Measurements from ENCODE around the gene CASZ1.

Gene CASZ1

GRCh38 chr1:10833630-10834557 is 37.4 kb upstream of the CASZ1 start:
- H3K4me1 ChIP-seq (ENCODE audit: control insufficient read depth, insufficient read depth, low read length): peaks cover 30% of the 10 kb centered on the region
- H3K36me3 ChIP-seq (ENCODE audit: control insufficient read depth, insufficient read depth, low read length): no peaks in the 10 kb centered on the region
- no peaks in the 10 kb centered on the region for H3K9me3 ChIP-seq (ENCODE audit: control insufficient read depth, low read length)
- peaks cover 7% of the 10 kb centered on the region for H3K27me3 ChIP-seq (ENCODE audit: control insufficient read depth, insufficient read depth, low read length, poor library complexity, severe bottlenecking)
- H3K4me3 ChIP-seq (ENCODE audit: insufficient read depth, low read depth, low read length): no peak overlapping the region
- no peak overlapping the region for H3K27ac ChIP-seq (ENCODE audit: insufficient read depth, low read depth, low read length, poor library complexity, severe bottlenecking)
- 82 to 83% methylated on average over 9 of the region's 9 CpGs for WGBS, 2 experiments

- no peak overlapping the region for H3K4me3 ChIP-seq (ENCODE audit: insufficient read depth, low read depth, low read length)
- peaks cover 7% of the 10 kb centered on the region for H3K27me3 ChIP-seq (ENCODE audit: control insufficient read depth, insufficient read depth, low read length, poor library complexity, severe bottlenecking)
- no peak overlapping the region for H3K27ac ChIP-seq (ENCODE audit: insufficient read depth, low read depth, low read length, poor library complexity, severe bottlenecking)
- no peaks in the 10 kb centered on the region for H3K36me3 ChIP-seq (ENCODE audit: control insufficient read depth, insufficient read depth, low read length)
- H3K4me1 ChIP-seq (ENCODE audit: control insufficient read depth, insufficient read depth, low read length): peaks cover 36% of the 10 kb centered on the region
- 82 to 89% methylated on average over 3 of the region's 3 CpGs for WGBS, 2 experiments
- no peaks in the 10 kb centered on the region for H3K9me3 ChIP-seq (ENCODE audit: control insufficient read depth, low read length)
These were observed 36.3 kb upstream of the CASZ1 start for GRCh38 chr1:10832703-10833102.

GRCh38 chr1:10830961-10831668 is 34.7 kb upstream of the CASZ1 start:
- H3K9me3 ChIP-seq (ENCODE audit: control insufficient read depth, low read length): no peaks in the 10 kb centered on the region
- peaks cover 29% of the 10 kb centered on the region for H3K4me1 ChIP-seq (ENCODE audit: control insufficient read depth, insufficient read depth, low read length)
- H3K4me3 ChIP-seq (ENCODE audit: insufficient read depth, low read depth, low read length): no peak overlapping the region
- H3K36me3 ChIP-seq (ENCODE audit: control insufficient read depth, insufficient read depth, low read length): no peaks in the 10 kb centered on the region
- H3K27ac ChIP-seq (ENCODE audit: insufficient read depth, low read depth, low read length, poor library complexity, severe bottlenecking): no peak overlapping the region
- H3K27me3 ChIP-seq (ENCODE audit: control insufficient read depth, insufficient read depth, low read length, poor library complexity, severe bottlenecking): peaks cover 7% of the 10 kb centered on the region
- WGBS, 2 experiments: 90 to 91% methylated on average over 10 of the region's 10 CpGs

DNA sequence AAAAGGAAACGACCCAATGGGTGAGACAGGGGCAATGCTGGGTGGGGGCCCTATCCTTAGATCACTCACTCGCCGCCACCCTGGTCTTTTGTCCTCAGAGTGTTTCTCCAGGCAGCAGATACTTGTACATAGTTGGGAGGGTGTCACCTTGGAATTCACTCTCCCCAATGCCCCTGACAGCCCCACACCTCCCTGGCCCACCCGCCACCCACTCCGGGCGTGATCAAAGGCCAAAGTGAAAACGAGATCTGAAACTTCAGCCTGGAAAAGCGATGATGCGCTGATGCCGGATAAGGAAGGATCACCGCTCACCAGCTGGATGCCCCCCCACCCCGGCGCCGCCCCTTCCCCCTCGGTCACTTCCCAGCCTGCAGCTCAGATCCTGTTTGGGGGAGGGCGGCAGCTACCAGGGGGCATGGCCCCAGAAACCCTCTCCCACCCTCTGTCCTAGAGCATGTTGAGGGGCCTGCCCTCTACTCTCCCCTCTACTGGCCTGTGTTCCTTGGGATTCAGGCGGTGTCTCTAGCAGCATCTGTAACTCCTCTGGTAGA is 33.6 kb upstream of the CASZ1 start:
- WGBS, 2 experiments: 76 to 78% methylated on average over 17 of the region's 17 CpGs
- peaks cover 29% of the 10 kb centered on the region for H3K4me1 ChIP-seq (ENCODE audit: control insufficient read depth, insufficient read depth, low read length)
- no peaks in the 10 kb centered on the region for H3K36me3 ChIP-seq (ENCODE audit: control insufficient read depth, insufficient read depth, low read length)
- no peak overlapping the region for H3K27ac ChIP-seq (ENCODE audit: insufficient read depth, low read depth, low read length, poor library complexity, severe bottlenecking)
- H3K27me3 ChIP-seq (ENCODE audit: control insufficient read depth, insufficient read depth, low read length, poor library complexity, severe bottlenecking): peaks cover 4% of the 10 kb centered on the region
- H3K4me3 ChIP-seq (ENCODE audit: insufficient read depth, low read depth, low read length): no peak overlapping the region
- H3K9me3 ChIP-seq (ENCODE audit: control insufficient read depth, low read length): no peaks in the 10 kb centered on the region

DNA sequence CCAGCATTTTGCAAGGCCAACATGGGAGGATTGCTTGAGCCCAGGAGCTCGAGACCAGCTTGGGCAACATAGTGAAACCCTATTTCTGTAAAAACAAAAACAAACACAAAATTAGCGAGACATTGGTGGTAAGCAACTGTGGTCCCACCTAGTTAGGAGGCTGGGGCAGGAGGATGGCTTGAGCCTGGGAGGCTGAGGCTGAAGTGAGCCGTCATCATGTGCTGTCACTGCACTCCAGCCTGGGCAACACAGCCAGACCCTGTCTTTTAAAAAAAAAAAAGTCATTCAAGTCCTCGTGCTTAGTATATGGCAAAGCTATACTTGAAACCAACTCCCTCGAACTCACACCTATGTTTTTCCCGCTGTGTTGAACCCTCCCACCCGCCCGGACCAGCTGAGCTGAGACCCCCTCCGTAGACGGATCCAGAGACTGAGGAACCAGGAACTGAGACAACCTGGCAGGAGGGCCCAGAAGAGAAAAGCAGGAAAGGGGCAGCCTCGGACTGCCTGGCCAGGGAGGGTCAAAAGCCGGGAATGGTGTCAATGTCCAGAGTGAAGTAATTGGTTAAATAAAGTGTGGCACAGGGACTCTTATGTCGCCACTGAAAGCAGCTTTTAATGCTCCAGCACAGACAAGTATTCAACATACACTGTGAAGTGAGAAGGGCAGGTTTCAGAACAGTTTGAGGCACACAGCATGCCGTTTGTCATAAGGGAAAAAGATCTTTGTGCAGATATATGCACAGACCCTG is 32.8 kb upstream of the CASZ1 start:
- no peak overlapping the region for H3K27ac ChIP-seq (ENCODE audit: insufficient read depth, low read depth, low read length, poor library complexity, severe bottlenecking)
- no peaks in the 10 kb centered on the region for H3K27me3 ChIP-seq (ENCODE audit: control insufficient read depth, insufficient read depth, low read length, poor library complexity, severe bottlenecking)
- no peaks in the 10 kb centered on the region for H3K9me3 ChIP-seq (ENCODE audit: control insufficient read depth, low read length)
- 81 to 85% methylated on average over 14 of the region's 14 CpGs for WGBS, 2 experiments
- H3K36me3 ChIP-seq (ENCODE audit: control insufficient read depth, insufficient read depth, low read length): no peaks in the 10 kb centered on the region
- H3K4me1 ChIP-seq (ENCODE audit: control insufficient read depth, insufficient read depth, low read length): peaks cover 24% of the 10 kb centered on the region
- H3K4me3 ChIP-seq (ENCODE audit: insufficient read depth, low read depth, low read length): no peak overlapping the region

GRCh38 chr1:10827377-10828333 is 31.2 kb upstream of the CASZ1 start:
- peaks cover 24% of the 10 kb centered on the region for H3K4me1 ChIP-seq (ENCODE audit: control insufficient read depth, insufficient read depth, low read length)
- WGBS, 2 experiments: 90 to 91% methylated on average over 43 of the region's 43 CpGs
- H3K27me3 ChIP-seq (ENCODE audit: control insufficient read depth, insufficient read depth, low read length, poor library complexity, severe bottlenecking): no peaks in the 10 kb centered on the region
- H3K9me3 ChIP-seq (ENCODE audit: control insufficient read depth, low read length): no peaks in the 10 kb centered on the region
- H3K36me3 ChIP-seq (ENCODE audit: control insufficient read depth, insufficient read depth, low read length): no peaks in the 10 kb centered on the region
- H3K27ac ChIP-seq (ENCODE audit: insufficient read depth, low read depth, low read length, poor library complexity, severe bottlenecking): no peak overlapping the region
- H3K4me3 ChIP-seq (ENCODE audit: insufficient read depth, low read depth, low read length): no peak overlapping the region

GRCh38 chr1:10825592-10825991 is 29.1 kb upstream of the CASZ1 start:
- H3K36me3 ChIP-seq (ENCODE audit: control insufficient read depth, insufficient read depth, low read length): no peaks in the 10 kb centered on the region
- WGBS, 2 experiments: 82% methylated on average over 6 of the region's 6 CpGs
- H3K4me1 ChIP-seq (ENCODE audit: control insufficient read depth, insufficient read depth, low read length): peaks cover 24% of the 10 kb centered on the region
- no peaks in the 10 kb centered on the region for H3K9me3 ChIP-seq (ENCODE audit: control insufficient read depth, low read length)
- no peak overlapping the region for H3K4me3 ChIP-seq (ENCODE audit: insufficient read depth, low read depth, low read length)
- no peak overlapping the region for H3K27ac ChIP-seq (ENCODE audit: insufficient read depth, low read depth, low read length, poor library complexity, severe bottlenecking)
- no peaks in the 10 kb centered on the region for H3K27me3 ChIP-seq (ENCODE audit: control insufficient read depth, insufficient read depth, low read length, poor library complexity, severe bottlenecking)

DNA sequence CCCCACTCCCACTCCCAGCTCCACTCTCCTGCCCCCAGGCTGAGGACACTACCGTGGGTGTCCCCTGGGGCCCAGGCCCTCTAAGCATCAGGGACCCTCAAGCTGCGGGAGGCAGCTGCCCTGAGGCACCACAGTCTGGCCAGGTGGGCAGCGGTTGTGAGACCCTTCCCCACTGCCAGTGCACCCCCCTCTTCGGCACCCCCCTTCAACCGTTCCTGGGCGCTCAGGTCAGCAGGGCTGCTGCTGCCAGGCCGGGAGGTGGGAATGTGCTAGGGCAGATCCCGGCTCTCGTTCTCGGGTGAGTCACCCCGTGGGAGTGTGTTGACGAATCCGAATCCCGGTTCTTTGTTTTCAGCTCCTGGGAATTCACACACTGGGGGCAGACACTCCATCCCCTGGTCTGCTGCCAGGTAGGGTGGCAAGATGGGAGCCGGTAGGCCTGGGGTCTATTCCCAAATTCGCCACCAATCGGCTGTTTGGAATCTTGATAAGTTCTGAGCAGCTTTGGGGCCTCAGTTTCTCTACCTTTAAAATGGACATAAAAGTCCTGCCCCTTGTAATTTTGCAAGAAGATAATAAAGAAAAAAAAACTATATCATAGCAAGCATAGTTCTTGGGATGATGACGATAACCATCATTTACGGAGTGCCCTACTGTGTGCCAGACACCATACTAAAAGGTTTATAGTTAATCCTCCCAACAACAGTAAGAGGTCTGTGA is 28.5 kb upstream of the CASZ1 start:
- 80% methylated on average over 19 of the region's 19 CpGs for WGBS, 2 experiments
- Histone ChIP-seq H3K4me3 (ENCODE audit: insufficient read depth, low read depth, low read length) (no peak overlapping the region), H3K27me3 (ENCODE audit: control insufficient read depth, insufficient read depth, low read length, poor library complexity, severe bottlenecking) (no peaks in the 10 kb centered on the region), H3K9me3 (ENCODE audit: control insufficient read depth, low read length) (no peaks in the 10 kb centered on the region), H3K36me3 (ENCODE audit: control insufficient read depth, insufficient read depth, low read length) (no peaks in the 10 kb centered on the region), H3K27ac (ENCODE audit: insufficient read depth, low read depth, low read length, poor library complexity, severe bottlenecking) (no peak overlapping the region), H3K4me1 (ENCODE audit: control insufficient read depth, insufficient read depth, low read length) (peaks cover 18% of the 10 kb centered on the region)

GRCh38 chr1:10823000-10823401 is 26.6 kb upstream of the CASZ1 start:
- Histone ChIP-seq H3K9me3 (ENCODE audit: control insufficient read depth, low read length) (no peaks in the 10 kb centered on the region), H3K27me3 (ENCODE audit: control insufficient read depth, insufficient read depth, low read length, poor library complexity, severe bottlenecking) (no peaks in the 10 kb centered on the region), H3K27ac (ENCODE audit: insufficient read depth, low read depth, low read length, poor library complexity, severe bottlenecking) (no peak overlapping the region), H3K4me1 (ENCODE audit: control insufficient read depth, insufficient read depth, low read length) (peaks cover 6% of the 10 kb centered on the region), H3K4me3 (ENCODE audit: insufficient read depth, low read depth, low read length) (no peak overlapping the region), H3K36me3 (ENCODE audit: control insufficient read depth, insufficient read depth, low read length) (no peaks in the 10 kb centered on the region)
- WGBS, 2 experiments: 91% methylated on average over 14 of the region's 14 CpGs
